IMR-90 (cell line): ENCODE results near the gene RALGAPA2. TPM values are rescaled to one million over a fixed set of nuclear protein-coding genes. Genes with fewer than 3 reads are reported as not detected.

ENCODE experiments used
- ATAC-seq: fragments of 200-7000 bp; cut with Tn5 transposase; 2 replicates; pipeline ENCODE4 v1.9.1; 2020; ENCODE audit warnings: low read depth, mild to moderate bottlenecking, moderate library complexity
- BruUV-seq: library from RNA; stranded (reverse); fragments of 400-500 nt; replicated peaks from 2 replicates; lab custom pipeline; 2021; lab: Mats Ljungman, UMichigan
- CTCF ChIA-PET: fragments of 300-600 bp; formaldehyde crosslinking; extraction: SDS; loops from one replicate; lab custom pipeline; 2021; ENCODE audit warnings: antibody characterized with exemption; lab: Yijun Ruan, JAX
- POLR2A ChIA-PET: fragments of 300-600 bp; sonication (Branson Sonifier 250); formaldehyde crosslinking; loops from one replicate; lab custom pipeline; 2022; ENCODE audit warnings: antibody characterized with exemption; ENCODE audit not compliant: unreplicated experiment; lab: Charles Lee
- DNase-seq: peaks from one replicate; pipeline ENCODE4 v3.0.0; 2013
- H2AFZ ChIP-seq: replicated peaks from 2 replicates; pipeline ENCODE3; 2013; ENCODE audit warnings: low read length, mild to moderate bottlenecking; ENCODE audit not compliant: poor library complexity
- H2AK5ac ChIP-seq: 2 replicates; pipeline ENCODE4 v1.6.1; 2013; ENCODE audit warnings: low read depth, low read length, inconsistent platforms
- H2AK9ac ChIP-seq: replicated peaks from 2 replicates; pipeline ENCODE3; 2013; ENCODE audit warnings: mild to moderate bottlenecking, low read depth, low read length, moderate library complexity; ENCODE audit not compliant: poor library complexity
- H2BK120ac ChIP-seq: 2 replicates; pipeline ENCODE4 v1.6.1; 2013; ENCODE audit warnings: low read depth, low read length, inconsistent platforms
- H2BK15ac ChIP-seq: 3 replicates; pipeline ENCODE4 v1.6.1; 2013; ENCODE audit warnings: low read depth, low read length, inconsistent platforms
- H2BK20ac ChIP-seq: 2 replicates; pipeline ENCODE4 v1.6.1; 2013; ENCODE audit warnings: low read depth, mild to moderate bottlenecking, inconsistent platforms, low read length, moderate library complexity
- H2BK5ac ChIP-seq: 2 replicates; pipeline ENCODE4 v1.6.1; 2013; ENCODE audit warnings: mild to moderate bottlenecking, low read depth, low read length, inconsistent platforms; ENCODE audit not compliant: poor library complexity, severe bottlenecking
- H3K14ac ChIP-seq: replicated peaks from 2 replicates; pipeline ENCODE4 v1.6.1; 2013; ENCODE audit warnings: low read depth, low read length, inconsistent platforms
- H3K18ac ChIP-seq: 2 replicates; pipeline ENCODE4 v1.6.1; 2013; ENCODE audit warnings: low read depth, low read length, control low read depth
- H3K23ac ChIP-seq: 2 replicates; pipeline ENCODE4 v1.6.1; 2013; ENCODE audit warnings: low read depth, low read length, inconsistent platforms
- H3K27ac ChIP-seq: 2 replicates; pipeline ENCODE4 v1.5.1; 2013; ENCODE audit warnings: mild to moderate bottlenecking, control low read depth, low read length; ENCODE audit not compliant: insufficient read depth
- H3K27me3 ChIP-seq: 2 replicates; pipeline ENCODE4 v1.6.1; 2013; ENCODE audit warnings: low read length; ENCODE audit not compliant: control insufficient read depth, insufficient read depth
- H3K36me3 ChIP-seq: 2 replicates; pipeline ENCODE4 v1.6.1; 2013; ENCODE audit warnings: low read length, mixed read lengths; ENCODE audit not compliant: control insufficient read depth, insufficient read depth
- H3K4ac ChIP-seq: 2 replicates; pipeline ENCODE4 v1.6.1; 2013; ENCODE audit warnings: low read depth, low read length, inconsistent platforms
- H3K4me1 ChIP-seq: 2 replicates; pipeline ENCODE4 v1.6.1; 2013; ENCODE audit warnings: low read length, mixed read lengths; ENCODE audit not compliant: control insufficient read depth, insufficient read depth
- H3K4me2 ChIP-seq: 2 replicates; pipeline ENCODE4 v1.6.1; 2013; ENCODE audit warnings: low read depth, mild to moderate bottlenecking, control low read depth, low read length, moderate library complexity
- H3K4me3 ChIP-seq: 2 replicates; pipeline ENCODE4 v1.5.1; 2013; ENCODE audit warnings: low read depth, mild to moderate bottlenecking, control low read depth, low read length, moderate library complexity; ENCODE audit not compliant: insufficient read depth
- H3K56ac ChIP-seq: 2 replicates; pipeline ENCODE4 v1.6.1; 2013; ENCODE audit warnings: low read length, inconsistent platforms; ENCODE audit not compliant: insufficient read depth; ENCODE audit errors: extremely low read depth
- H3K79me1 ChIP-seq, 2 experiments: 2 replicates each; pipeline ENCODE4 v1.6.1; 2013; ENCODE audit warnings: low read length in 2 of 2, inconsistent platforms in 1 of 2, low read depth in 1 of 2
- H3K9ac ChIP-seq: 2 replicates; pipeline ENCODE4 v1.6.1; 2013; ENCODE audit warnings: low read depth, low read length, control low read depth
- H3K9me1 ChIP-seq: 2 replicates; pipeline ENCODE4 v1.6.1; 2013; ENCODE audit warnings: low read length, inconsistent platforms; ENCODE audit not compliant: insufficient read depth
- H3K9me3 ChIP-seq: 2 replicates; pipeline ENCODE4 v1.6.1; 2013; ENCODE audit warnings: low read length; ENCODE audit not compliant: control insufficient read depth, insufficient read depth
- H4K20me1 ChIP-seq: 2 replicates; pipeline ENCODE4 v1.6.1; 2013; ENCODE audit warnings: low read length, inconsistent platforms; ENCODE audit not compliant: insufficient read depth
- H4K5ac ChIP-seq: 2 replicates; pipeline ENCODE4 v1.6.1; 2013; ENCODE audit warnings: mild to moderate bottlenecking, low read depth, low read length, control low read depth
- H4K8ac ChIP-seq, 2 experiments: 2 replicates each; pipeline ENCODE4 v1.6.1; 2013; ENCODE audit warnings: low read depth in 2 of 2, low read length in 2 of 2, control low read depth in 1 of 2, inconsistent platforms in 1 of 2
- H4K91ac ChIP-seq: 2 replicates; pipeline ENCODE4 v1.6.1; 2013; ENCODE audit warnings: low read depth, low read length, inconsistent platforms; ENCODE audit not compliant: insufficient read depth
- BHLHE40 ChIP-seq: fragments of 150-350 bp; IDR thresholded peaks from 2 replicates; pipeline ENCODE4 v1.6.1; 2016; ENCODE audit warnings: mild to moderate bottlenecking, low read depth, low read length
- CEBPB ChIP-seq: IDR thresholded peaks from 2 replicates; pipeline ENCODE4 v1.6.1; 2012; ENCODE audit warnings: low read depth, low read length, improper control_type of control experiment
- FOS ChIP-seq: fragments of 150-350 bp; IDR thresholded peaks from 2 replicates; pipeline ENCODE4 v1.6.1; 2016; ENCODE audit warnings: low read depth, low read length
- MAFK ChIP-seq: IDR thresholded peaks from 2 replicates; pipeline ENCODE4 v1.6.1; 2012; ENCODE audit warnings: low read depth, low read length, improper control_type of control experiment
- MAZ ChIP-seq: IDR thresholded peaks from 2 replicates; pipeline ENCODE4 v1.6.1; 2012; ENCODE audit warnings: low read depth, mild to moderate bottlenecking, low read length, improper control_type of control experiment, moderate library complexity, borderline replicate concordance
- MXI1 ChIP-seq: IDR thresholded peaks from 2 replicates; pipeline ENCODE4 v1.6.1; 2012; ENCODE audit warnings: low read depth, mild to moderate bottlenecking, low read length, moderate library complexity, borderline replicate concordance
- NFE2L2 ChIP-seq: fragments of 150-350 bp; IDR thresholded peaks from 2 replicates; pipeline ENCODE4 v1.6.1; 2016; ENCODE audit warnings: low read depth, mild to moderate bottlenecking, low read length
- POLR2A ChIP-seq: IDR thresholded peaks from 2 replicates; pipeline ENCODE4 v1.6.1; 2012; ENCODE audit warnings: mild to moderate bottlenecking, low read depth, low read length
- RCOR1 ChIP-seq: IDR thresholded peaks from 2 replicates; pipeline ENCODE4 v1.6.1; 2012; ENCODE audit warnings: mild to moderate bottlenecking, low read length, improper control_type of control experiment; ENCODE audit not compliant: insufficient replicate concordance
- USF2 ChIP-seq: fragments of 150-350 bp; IDR thresholded peaks from 2 replicates; pipeline ENCODE4 v1.6.1; 2017; ENCODE audit warnings: mild to moderate bottlenecking, antibody characterized with exemption, low read length, low read depth
- WGBS, 2 experiments: methylation state at CpG; one replicate each; pipeline versions ENCODE4 v1.1.5 to v1.1.7; 2013; ENCODE audit warnings: missing lambda C conversion rate in 2 of 2; ENCODE audit not compliant: insufficient read length in 1 of 2; ENCODE audit errors: extremely low coverage in 2 of 2; 5-methylcytosine and 5-hydroxymethylcytosine counted together
- dilution Hi-C: fragments of 300-500 bp; cut with HindIII; formaldehyde crosslinking; loops from one replicate; pipeline ENCODE4 v1.14.3; 2018; ENCODE audit warnings: low sequenced_read_pairs; ENCODE audit not compliant: unreplicated experiment
- in situ Hi-C: fragments of 300-500 bp; cut with MboI; formaldehyde crosslinking; loops from 3 replicates; pipeline ENCODE4 v1.14.3; 2019; ENCODE audit warnings: low sequenced_read_pairs, inconsistent platforms, mixed read lengths
- intact Hi-C: fragments of 100-400 bp; cut with micrococcal nuclease; formaldehyde crosslinking; loops from 2 replicates; pipeline ENCODE4 v1.10.0; 2022
- polyA plus RNA-seq, 3 experiments: library from polyadenylated mRNA; depleted of rRNA; stranded (reverse); fragments of >200 nt; gene quantifications; 2 replicates each; pipeline ENCODE4 v1.2.3, GENCODE V29; 2012; ENCODE audit warnings: low replicate concordance in 1 of 3
- total RNA-seq: library from RNA; depleted of rRNA; stranded (reverse); fragments of >200 nt; gene quantifications from 2 replicates; pipeline ENCODE4 v1.2.3, GENCODE V29; 2012
- TF ChIP-seq, protein P1 (sequence below): fragments of 150-350 bp; IDR thresholded peaks from 2 replicates; pipeline ENCODE4 v1.6.1; 2016; ENCODE audit warnings: low read depth, mild to moderate bottlenecking, low read length, moderate library complexity, borderline replicate concordance
- TF ChIP-seq, protein P2 (sequence below): conservative IDR thresholded peaks from 2 replicates; pipeline ENCODE4 v1.5.1; 2012; ENCODE audit warnings: mild to moderate bottlenecking, low read depth, low read length, improper control_type of control experiment

RALGAPA2 gene
- total and polyA plus RNA-seq, 2 of the 4 experiments (the other 2 are of a cell fraction): 1.3 to 3.9 TPM

DNA sequence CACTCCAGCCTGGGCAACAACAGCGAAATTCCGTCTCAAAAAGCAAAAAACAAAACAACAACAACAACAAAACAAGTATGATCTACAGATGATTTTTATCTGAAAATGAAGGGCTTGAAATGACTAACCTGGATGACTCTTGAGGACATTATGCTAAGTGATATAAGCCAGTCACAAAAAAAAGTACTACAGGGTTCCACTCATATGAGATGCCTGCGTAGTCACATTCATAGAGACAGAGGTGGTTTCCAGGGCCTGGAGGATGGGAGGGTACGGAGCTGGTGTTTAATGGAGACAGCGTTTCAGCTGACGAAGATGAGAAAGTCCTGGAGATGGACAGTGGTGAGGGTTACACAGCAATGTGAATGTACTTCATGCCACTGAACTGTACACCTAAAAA is 352.8 kb downstream of the RALGAPA2 start:
- Histone ChIP-seq H2BK15ac (no peak overlapping the region), H3K79me1 (no peaks in the 10 kb centered on the region), H2AFZ (no peak overlapping the region), H3K14ac (no peak overlapping the region), H3K18ac (no peak overlapping the region), H3K4me3 (no peak overlapping the region), H2AK5ac (no peak overlapping the region), H2AK9ac (no peak overlapping the region), H3K36me3 (no peaks in the 10 kb centered on the region), H2BK20ac (no peak overlapping the region), H4K5ac (no peak overlapping the region), H2BK120ac (no peak overlapping the region), H3K4me2 (no peak overlapping the region), H3K9me3 (peaks cover 3% of the 10 kb centered on the region; the same call in 1 of the 2 replicates), H3K4me1 (no peaks in the 10 kb centered on the region), H3K27me3 (peaks cover 39% of the 10 kb centered on the region), H4K8ac (no peak overlapping the region), H3K4ac (no peak overlapping the region), H4K91ac (no peak overlapping the region), H3K9me1 (no peaks in the 10 kb centered on the region), H3K23ac (no peak overlapping the region), H3K56ac (no peak overlapping the region), H2BK5ac (no peak overlapping the region), H3K27ac (no peak overlapping the region), H4K20me1 (no peaks in the 10 kb centered on the region), H3K9ac (no peak overlapping the region)
- no CpG with 5 or more reads among the region's 6 CpGs for WGBS, 2 experiments
- BruUV-seq: no TSS peak
- in situ Hi-C loops: loop anchor here (5.0 kb wide), 1 partner anchor 208 kb away; no protein-coding TSS in a partner anchor
- no peak for ATAC-seq
- ChIA-PET CTCF (interaction anchor here (0.5 to 1.9 kb wide), 4 partner anchors 11 to 333 kb away, joined by 4 to 6 read pairs (median 5); no protein-coding TSS in a partner anchor), POLR2A (no interaction called here)
- intact Hi-C loops: loop anchor here (1.0 to 2.0 kb wide), 3 partner anchors 209 to 275 kb away; no protein-coding TSS in a partner anchor
- no peak for DNase-seq
- dilution Hi-C loops: no loop called here
- TF ChIP-seq USF2: no peak
- TF ChIP-seq POLR2A: no peak
- no peak for TF ChIP-seq RCOR1
- no peak for TF ChIP-seq MAFK
- no peak for TF ChIP-seq NFE2L2
- TF ChIP-seq FOS: no peak
- TF ChIP-seq, protein P1, sequence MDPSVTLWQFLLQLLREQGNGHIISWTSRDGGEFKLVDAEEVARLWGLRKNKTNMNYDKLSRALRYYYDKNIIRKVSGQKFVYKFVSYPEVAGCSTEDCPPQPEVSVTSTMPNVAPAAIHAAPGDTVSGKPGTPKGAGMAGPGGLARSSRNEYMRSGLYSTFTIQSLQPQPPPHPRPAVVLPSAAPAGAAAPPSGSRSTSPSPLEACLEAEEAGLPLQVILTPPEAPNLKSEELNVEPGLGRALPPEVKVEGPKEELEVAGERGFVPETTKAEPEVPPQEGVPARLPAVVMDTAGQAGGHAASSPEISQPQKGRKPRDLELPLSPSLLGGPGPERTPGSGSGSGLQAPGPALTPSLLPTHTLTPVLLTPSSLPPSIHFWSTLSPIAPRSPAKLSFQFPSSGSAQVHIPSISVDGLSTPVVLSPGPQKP: no peak
- TF ChIP-seq BHLHE40: no peak
- TF ChIP-seq, protein P2, sequence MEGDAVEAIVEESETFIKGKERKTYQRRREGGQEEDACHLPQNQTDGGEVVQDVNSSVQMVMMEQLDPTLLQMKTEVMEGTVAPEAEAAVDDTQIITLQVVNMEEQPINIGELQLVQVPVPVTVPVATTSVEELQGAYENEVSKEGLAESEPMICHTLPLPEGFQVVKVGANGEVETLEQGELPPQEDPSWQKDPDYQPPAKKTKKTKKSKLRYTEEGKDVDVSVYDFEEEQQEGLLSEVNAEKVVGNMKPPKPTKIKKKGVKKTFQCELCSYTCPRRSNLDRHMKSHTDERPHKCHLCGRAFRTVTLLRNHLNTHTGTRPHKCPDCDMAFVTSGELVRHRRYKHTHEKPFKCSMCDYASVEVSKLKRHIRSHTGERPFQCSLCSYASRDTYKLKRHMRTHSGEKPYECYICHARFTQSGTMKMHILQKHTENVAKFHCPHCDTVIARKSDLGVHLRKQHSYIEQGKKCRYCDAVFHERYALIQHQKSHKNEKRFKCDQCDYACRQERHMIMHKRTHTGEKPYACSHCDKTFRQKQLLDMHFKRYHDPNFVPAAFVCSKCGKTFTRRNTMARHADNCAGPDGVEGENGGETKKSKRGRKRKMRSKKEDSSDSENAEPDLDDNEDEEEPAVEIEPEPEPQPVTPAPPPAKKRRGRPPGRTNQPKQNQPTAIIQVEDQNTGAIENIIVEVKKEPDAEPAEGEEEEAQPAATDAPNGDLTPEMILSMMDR: no peak
- no peak for TF ChIP-seq CEBPB
- no peak for TF ChIP-seq MXI1
- no peak for TF ChIP-seq MAZ
